Activated T-cell treated with anti-CD3 and anti-CD28 coated beads, Interleukin-2, amount 50 U/mL, for 4 hours (primary cell): ENCODE measurements around the gene LRRC61. TPM values are rescaled to one million over a fixed set of nuclear protein-coding genes. Genes with fewer than 3 reads are reported as not detected.

Experiments used
- ATAC-seq, 2 donors: fragments of 200-7000 bp; cut with Tn5 transposase; one replicate each; pipeline ENCODE4 v1.10.0; 2021
- DNase-seq: peaks from one replicate; pipeline ENCODE4 v3.0.0-alpha.2; 2020
- H3K27me3 Mint-ChIP-seq: one replicate; pipeline ENCODE4 v1.8.0; 2021; ENCODE audit warnings: low read depth, mixed read lengths
- H3K36me3 Mint-ChIP-seq: one replicate; pipeline ENCODE4 v1.8.0; 2022; ENCODE audit warnings: mixed read lengths; ENCODE audit not compliant: insufficient read depth
- H3K4me1 Mint-ChIP-seq: one replicate; pipeline ENCODE4 v1.8.0; 2021; ENCODE audit warnings: low read depth, mixed read lengths
- H3K4me3 Mint-ChIP-seq: one replicate; pipeline ENCODE4 v1.8.0; 2021; ENCODE audit warnings: mild to moderate bottlenecking, moderate library complexity, mixed read lengths
- H3K9me3 Mint-ChIP-seq: one replicate; pipeline ENCODE4 v1.8.0; 2021; ENCODE audit warnings: mixed read lengths
- total RNA-seq, 3 donors: library from RNA; stranded (reverse); gene quantifications; one replicate each; pipeline ENCODE4 v1.2.1, GENCODE V29; 2021

Gene LRRC61
- total RNA-seq, 3 donors from 2014 or later: 24.5 to 29.4 (median 26.1) TPM

DNA sequence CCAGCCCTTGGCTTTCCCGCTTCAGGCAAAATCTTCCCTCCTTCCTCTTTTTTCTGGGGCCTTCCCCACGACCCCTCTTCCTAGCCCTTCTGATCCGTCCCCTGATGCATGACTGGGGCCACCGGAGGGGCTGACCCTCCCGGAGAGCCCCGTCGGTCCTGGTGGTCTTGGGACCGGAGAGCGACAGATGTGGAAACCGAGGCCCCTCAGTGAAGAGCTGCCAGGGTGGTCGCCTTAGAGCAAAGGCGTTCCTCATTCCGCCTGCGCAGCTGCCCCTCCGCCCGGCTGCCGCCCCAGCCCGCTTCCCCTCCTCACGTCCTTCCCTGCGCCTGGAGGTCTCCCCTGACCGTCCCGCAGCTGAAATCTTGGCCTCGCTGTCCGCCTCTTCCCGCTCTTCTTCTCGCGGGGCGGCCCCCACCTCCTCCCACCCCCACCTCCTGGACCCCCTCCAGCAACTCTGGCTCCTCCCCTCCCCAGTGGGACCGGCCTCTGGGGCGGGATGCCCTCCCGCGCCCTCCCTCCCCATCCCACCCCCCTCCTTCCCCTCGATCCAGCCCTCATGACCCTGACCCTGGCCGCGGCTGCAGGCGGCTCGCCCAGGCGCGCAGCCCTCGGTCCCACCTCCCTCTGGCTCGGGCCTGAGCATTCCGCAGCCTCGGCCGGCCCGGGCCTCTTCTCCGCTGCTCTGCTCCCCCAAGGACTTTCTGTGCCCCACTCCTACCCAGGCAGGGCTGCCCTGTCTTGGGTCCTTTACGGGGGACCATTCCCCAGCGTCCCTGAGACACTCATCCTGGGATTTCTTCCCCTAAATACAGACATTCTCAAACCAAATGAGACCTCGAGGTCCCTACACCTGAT, 18.3 kb downstream of the LRRC61 start, which contains the start of gene RARRES2:
Gene RARRES2, minus strand, starts transcription at position 367 of the 858 bp plus-strand sequence. CDS start 1,020 bp downstream, outside the sequence.
- no peak for DNase-seq
- Mint-ChIP-seq H3K9me3 (no peaks in the 10 kb centered on the region), H3K4me3 (no peak within 1 kb of the TSS), H3K4me1 (peaks cover 11% of the 10 kb centered on the region), H3K36me3 (peaks cover 6% of the 10 kb centered on the region), H3K27me3 (peaks cover 46% of the 10 kb centered on the region)
- no peak for ATAC-seq

DNA sequence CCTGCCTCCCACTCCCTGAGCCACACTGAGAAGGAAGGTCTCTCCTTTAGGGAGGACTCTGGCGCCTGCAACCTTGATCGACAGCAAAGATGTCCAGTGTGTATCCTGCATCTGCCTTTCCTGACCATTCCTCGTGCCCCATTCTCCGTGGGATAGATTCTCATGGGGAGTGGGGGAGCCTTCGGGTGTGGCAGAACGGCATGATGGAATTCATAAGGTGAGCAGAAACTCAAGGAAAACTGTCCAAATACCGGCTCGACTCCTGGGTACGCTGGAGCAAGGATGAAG, 18.9 kb downstream of the LRRC61 start:
- H3K4me3 Mint-ChIP-seq: no peak overlapping the region
- H3K36me3 Mint-ChIP-seq: peaks cover 6% of the 10 kb centered on the region
- DNase-seq (no peak), ATAC-seq (no peak)
- peaks cover 49% of the 10 kb centered on the region for H3K27me3 Mint-ChIP-seq
- H3K4me1 Mint-ChIP-seq: peaks cover 11% of the 10 kb centered on the region
- H3K9me3 Mint-ChIP-seq: no peaks in the 10 kb centered on the region

DNA sequence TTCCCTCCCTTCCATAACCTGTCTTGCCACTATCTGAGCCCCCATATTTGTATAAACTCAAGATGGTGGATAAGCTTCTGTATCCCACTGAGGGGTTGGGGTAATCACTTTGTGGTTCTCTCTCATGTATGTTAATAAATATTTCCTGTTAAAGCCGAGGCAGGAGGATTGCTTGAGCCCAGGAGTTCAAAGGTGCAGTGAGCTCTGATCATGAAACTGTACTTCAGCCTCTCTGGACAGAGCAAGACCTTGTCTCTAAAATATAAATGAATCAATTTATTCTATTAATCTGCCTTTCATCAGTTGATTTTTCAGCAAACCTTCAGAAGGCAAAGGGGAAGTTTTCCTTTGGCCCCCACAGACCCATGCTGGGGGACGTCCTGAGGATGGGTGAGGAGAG, 20.1 kb downstream of the LRRC61 start:
- no peak for DNase-seq
- Mint-ChIP-seq H3K4me3 (no peak overlapping the region), H3K4me1 (peaks cover 11% of the 10 kb centered on the region), H3K27me3 (peaks cover 49% of the 10 kb centered on the region), H3K36me3 (no peaks in the 10 kb centered on the region), H3K9me3 (no peaks in the 10 kb centered on the region)
- ATAC-seq: no peak

DNA sequence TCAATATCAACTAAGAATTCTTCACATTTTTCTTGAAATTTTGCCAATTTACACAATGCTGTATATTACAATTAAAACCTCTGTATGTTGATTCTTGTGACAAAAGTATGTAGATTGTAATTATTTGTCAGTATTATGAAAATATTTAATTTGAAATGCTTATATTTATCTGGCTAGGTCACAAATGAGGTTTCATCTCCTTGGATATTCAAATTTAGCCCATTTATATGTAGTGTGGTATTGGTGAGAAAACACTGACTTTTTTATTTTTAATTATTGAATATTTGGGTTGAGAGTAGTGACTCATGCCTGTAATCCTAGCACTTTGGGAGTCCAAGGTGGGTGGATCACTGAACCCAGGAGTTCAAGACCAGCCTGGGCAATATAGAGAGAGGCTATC, 21.1 kb downstream of the LRRC61 start:
- Mint-ChIP-seq H3K4me1 (peaks cover 11% of the 10 kb centered on the region), H3K36me3 (no peaks in the 10 kb centered on the region), H3K4me3 (no peak overlapping the region), H3K9me3 (no peaks in the 10 kb centered on the region), H3K27me3 (peaks cover 49% of the 10 kb centered on the region)
- DNase-seq (no peak), ATAC-seq (no peak)

DNA sequence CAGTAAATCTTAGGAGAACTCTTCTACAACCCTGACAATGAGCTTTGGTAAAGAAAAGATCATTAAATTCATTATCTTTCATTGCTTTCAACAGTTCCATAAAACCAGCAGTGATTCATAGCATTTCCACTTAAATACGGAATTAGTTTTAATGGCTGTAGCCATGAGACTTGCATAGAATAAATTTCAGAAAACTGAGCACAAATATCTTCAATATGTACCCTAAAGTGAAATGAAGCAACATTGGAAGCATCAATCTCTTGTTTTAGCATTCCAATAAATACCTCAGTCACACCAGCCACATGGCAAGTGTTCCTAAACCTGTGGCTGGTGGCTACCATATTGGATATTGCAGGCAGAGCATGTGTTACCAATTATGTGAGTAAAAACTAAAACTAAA, 21.9 kb downstream of the LRRC61 start:
- DNase-seq (no peak), ATAC-seq (no peak)
- Mint-ChIP-seq H3K4me1 (peaks cover 8% of the 10 kb centered on the region), H3K27me3 (peaks cover 42% of the 10 kb centered on the region), H3K9me3 (no peaks in the 10 kb centered on the region), H3K36me3 (no peaks in the 10 kb centered on the region), H3K4me3 (no peak overlapping the region)

DNA sequence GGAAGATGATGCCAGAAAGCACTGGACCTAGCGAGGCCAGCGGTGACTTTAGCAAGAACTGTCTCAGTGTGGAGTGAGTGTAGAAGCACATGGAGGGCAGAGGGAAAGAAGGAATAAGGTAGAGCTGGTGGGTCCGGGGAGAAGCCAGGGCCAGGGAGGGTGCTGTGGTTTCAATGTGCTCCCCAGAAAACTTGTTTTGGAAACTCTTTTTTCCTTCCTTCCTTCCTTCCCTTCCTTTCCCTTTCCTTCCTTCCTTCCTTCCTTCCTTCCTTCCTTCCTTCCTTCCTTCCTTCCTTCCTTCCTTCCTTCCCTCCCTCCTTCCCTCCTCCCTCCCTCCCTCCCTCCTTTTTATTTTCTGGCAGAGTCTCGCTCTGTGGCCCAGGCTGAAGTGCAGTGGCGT, 23.8 kb downstream of the LRRC61 start:
- DNase-seq: no peak
- no peak for ATAC-seq
- no peaks in the 10 kb centered on the region for H3K9me3 Mint-ChIP-seq
- no peaks in the 10 kb centered on the region for H3K36me3 Mint-ChIP-seq
- peaks cover 2% of the 10 kb centered on the region for H3K4me1 Mint-ChIP-seq
- peaks cover 33% of the 10 kb centered on the region for H3K27me3 Mint-ChIP-seq
- no peak overlapping the region for H3K4me3 Mint-ChIP-seq

DNA sequence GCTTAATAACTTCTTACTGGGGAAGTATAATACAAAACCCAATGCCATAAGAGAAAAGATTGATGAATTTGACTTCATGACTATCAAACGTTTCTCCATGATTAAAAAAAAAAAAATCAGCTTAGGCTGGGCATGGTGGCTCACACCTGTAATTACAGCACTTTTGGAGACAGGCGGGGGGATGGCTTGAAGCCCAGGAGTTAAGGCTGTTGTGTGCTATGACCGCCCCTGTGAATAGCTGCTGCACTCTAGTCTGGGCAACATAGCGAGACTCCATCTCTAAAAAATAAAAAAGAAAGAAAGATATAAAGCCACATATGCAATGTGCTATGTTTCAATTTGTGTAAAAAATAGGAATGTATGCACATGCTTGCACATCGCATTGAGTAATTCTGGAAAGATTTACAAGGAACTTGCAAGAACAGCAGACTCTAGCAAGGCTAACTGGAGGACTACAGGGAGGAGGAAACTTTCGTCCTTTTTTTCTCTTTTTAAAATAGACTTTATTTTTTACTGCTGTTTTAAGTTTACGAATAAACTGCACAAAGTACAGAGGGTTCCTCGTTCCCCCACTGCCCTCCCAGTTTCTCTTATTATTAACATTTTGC, 28.5 kb downstream of the LRRC61 start:
- no peaks in the 10 kb centered on the region for H3K36me3 Mint-ChIP-seq
- H3K4me1 Mint-ChIP-seq: peaks cover 7% of the 10 kb centered on the region
- H3K9me3 Mint-ChIP-seq: no peaks in the 10 kb centered on the region
- no peak overlapping the region for H3K4me3 Mint-ChIP-seq
- DNase-seq (no peak), ATAC-seq (no peak)
- H3K27me3 Mint-ChIP-seq: peaks cover 1% of the 10 kb centered on the region

DNA sequence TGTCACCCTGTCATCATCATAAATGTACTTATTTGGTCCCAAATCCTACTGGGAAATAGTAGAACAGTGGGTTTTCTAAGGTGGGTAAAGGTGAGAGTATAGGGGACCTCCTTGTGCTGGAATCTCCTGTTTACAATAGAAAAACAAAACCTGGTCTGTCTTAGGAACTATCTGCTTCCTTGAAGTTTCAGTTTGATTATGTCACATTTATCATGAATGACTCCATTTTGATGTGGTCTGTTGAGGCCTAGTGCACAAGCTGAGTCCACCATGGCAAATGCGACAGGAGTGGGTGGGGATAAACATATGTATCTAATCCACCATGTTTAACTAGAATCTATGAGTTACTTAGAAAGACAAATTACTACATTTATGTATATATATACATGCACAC, 32.5 kb downstream of the LRRC61 start:
- ATAC-seq: no peak
- no peak for DNase-seq
- H3K27me3 Mint-ChIP-seq: no peaks in the 10 kb centered on the region
- H3K36me3 Mint-ChIP-seq: no peaks in the 10 kb centered on the region
- no peak overlapping the region for H3K4me3 Mint-ChIP-seq
- H3K4me1 Mint-ChIP-seq: peaks cover 30% of the 10 kb centered on the region
- no peaks in the 10 kb centered on the region for H3K9me3 Mint-ChIP-seq

DNA sequence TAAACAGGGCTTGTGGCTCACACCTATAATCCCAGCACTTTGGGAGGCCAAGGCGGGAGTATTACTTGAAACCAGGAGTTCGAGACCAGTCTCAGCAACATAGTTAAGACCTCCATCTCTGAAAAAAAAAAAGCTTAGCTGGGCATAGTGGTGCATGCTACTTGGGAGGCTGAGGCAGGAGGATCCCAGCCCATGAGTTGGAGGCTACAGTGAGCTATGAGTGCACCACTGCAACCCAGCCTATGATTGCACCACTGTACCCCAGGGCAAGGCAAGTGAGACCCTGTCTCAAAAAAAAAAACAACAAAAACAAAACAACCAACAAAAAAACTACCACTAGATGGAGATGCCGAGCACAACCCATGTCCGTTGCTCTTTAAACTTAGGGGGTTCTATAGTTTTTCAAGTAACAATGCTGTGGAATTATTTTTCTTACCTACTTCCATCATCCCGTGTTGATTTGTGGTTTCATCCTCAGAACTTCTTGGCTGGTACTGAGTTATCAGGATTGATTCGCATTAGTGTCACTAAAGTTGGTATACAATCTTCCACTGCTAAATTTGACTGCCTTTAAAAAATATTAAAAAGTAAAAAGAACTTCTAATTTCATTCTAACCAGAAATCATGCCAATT, 33.2 kb downstream of the LRRC61 start:
- ATAC-seq (no peak), DNase-seq (no peak)
- H3K4me1 Mint-ChIP-seq: peaks cover 30% of the 10 kb centered on the region
- no peaks in the 10 kb centered on the region for H3K27me3 Mint-ChIP-seq
- no peaks in the 10 kb centered on the region for H3K9me3 Mint-ChIP-seq
- H3K4me3 Mint-ChIP-seq: no peak overlapping the region
- H3K36me3 Mint-ChIP-seq: no peaks in the 10 kb centered on the region

DNA sequence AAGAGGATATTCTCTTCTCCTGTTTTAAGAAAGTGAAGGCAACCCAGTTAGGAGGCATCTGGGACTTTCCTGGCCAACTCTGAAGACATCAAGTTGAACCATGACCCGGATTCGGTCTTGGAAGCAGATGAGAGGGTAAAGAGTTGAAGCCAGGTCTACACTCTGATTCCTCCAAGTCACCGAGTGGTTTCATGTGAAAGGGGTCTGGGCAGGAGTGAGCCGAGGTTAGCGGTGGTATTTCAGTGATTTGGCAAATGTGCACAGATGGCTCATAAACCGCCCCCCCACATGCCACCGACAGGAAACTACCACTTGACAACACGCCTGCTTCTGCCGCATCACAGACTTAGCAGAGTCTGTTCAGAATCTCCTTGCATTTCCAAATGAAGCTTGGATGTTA, 34.1 kb downstream of the LRRC61 start:
- peaks cover 30% of the 10 kb centered on the region for H3K4me1 Mint-ChIP-seq
- peak; percentile 67 for DNase-seq

DNA sequence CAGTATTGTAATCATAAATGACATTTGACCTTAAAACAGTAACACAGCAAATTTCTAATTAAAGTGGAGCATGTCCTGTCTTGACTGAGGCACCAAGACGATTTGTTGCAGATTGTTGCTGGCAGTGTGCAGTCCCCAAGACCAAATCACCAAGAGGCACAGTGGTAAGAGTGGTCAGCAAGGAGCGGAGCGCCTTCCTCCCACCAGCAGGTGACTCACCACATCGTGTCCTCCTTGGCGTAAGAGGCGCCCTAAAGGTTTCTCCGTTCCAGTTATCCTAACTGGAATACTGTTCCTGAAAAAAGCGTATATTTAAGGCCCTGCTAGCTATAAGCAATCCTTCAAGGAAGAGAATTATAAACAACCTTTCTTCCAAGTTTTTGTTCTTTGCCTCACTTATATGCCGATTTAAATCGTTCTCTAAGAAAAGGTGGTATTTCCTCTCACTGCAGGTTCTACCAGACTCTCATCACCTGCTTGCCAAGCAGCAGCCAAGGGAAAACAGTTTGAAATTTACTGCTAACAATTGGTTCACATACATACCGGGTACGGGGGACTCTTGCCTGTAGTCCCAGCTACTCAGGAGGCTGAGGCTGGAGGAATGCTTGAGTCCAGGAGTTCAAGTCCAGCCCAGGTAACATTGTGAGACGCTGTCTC, 34.7 kb downstream of the LRRC61 start:
- Mint-ChIP-seq H3K9me3 (no peaks in the 10 kb centered on the region), H3K36me3 (no peaks in the 10 kb centered on the region), H3K4me3 (peak overlapping the region; percentile 55), H3K27me3 (no peaks in the 10 kb centered on the region), H3K4me1 (peaks cover 30% of the 10 kb centered on the region)
- ATAC-seq (peak; percentile 27), DNase-seq (no peak)

More for the DNA sequence above, 34.1 kb downstream of the LRRC61 start:
- peak; percentile 89 to 93 for ATAC-seq
- Mint-ChIP-seq H3K27me3 (no peaks in the 10 kb centered on the region), H3K9me3 (no peaks in the 10 kb centered on the region), H3K4me3 (peak overlapping the region; percentile 55), H3K36me3 (no peaks in the 10 kb centered on the region)

DNA sequence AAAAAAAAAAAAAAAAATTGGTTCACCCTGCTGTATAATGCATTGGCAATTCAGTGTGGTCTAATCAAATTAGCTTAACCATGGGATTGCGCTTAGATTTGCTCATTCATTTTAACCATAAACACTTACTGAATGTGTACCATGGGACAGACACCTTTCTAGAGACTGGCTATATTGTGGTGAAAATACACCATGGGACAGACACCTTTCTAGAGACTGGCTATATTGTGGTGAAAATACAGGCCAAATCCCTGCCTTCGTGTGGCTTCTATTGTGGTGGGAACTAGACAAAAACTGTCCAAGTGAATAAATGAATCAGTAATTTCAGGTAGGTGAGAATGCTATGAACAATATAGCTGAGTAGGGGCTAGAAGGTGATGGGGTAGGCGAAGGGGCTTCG, 35.3 kb downstream of the LRRC61 start:
- no peaks in the 10 kb centered on the region for H3K36me3 Mint-ChIP-seq
- H3K4me3 Mint-ChIP-seq: no peak overlapping the region
- H3K4me1 Mint-ChIP-seq: peaks cover 30% of the 10 kb centered on the region
- no peaks in the 10 kb centered on the region for H3K27me3 Mint-ChIP-seq
- no peaks in the 10 kb centered on the region for H3K9me3 Mint-ChIP-seq
- DNase-seq (no peak), ATAC-seq (peak in 1 of 2 donors; percentile 14)

DNA sequence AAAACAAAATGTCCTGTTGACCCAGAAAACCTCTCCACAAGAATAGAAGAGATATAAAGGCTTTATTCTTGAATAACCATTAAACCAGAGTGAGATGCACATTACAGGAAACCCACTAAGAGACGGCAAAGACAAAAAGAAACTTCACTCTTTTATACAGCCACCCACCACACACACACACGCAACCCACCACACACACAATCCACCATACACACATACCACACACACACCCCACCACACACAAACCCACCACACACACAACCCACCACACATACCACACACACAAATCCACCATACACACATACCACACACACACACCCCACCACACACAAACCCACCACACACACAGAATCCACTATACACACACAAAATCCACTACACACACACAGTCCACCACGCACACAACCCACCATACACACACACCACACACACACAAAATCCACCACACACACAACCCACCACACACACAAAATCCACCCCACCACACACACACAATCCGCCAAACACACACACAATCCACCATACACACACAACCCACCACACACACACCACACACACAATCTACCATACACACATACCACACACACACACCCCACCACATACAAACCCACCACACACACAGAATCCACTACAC, 36.0 kb downstream of the LRRC61 start:
- no peaks in the 10 kb centered on the region for H3K27me3 Mint-ChIP-seq
- H3K9me3 Mint-ChIP-seq: no peaks in the 10 kb centered on the region
- H3K4me1 Mint-ChIP-seq: peaks cover 34% of the 10 kb centered on the region
- DNase-seq: no peak
- H3K4me3 Mint-ChIP-seq: no peak overlapping the region
- ATAC-seq: no peak
- H3K36me3 Mint-ChIP-seq: no peaks in the 10 kb centered on the region
